ENCODE measurements around the gene CDC6. TPM values are rescaled to one million over a fixed set of nuclear protein-coding genes. Genes with fewer than 3 reads are reported as not detected.
A peak's percentile ranks its signal among the peaks of the same experiment; 100 is the strongest.
"Not testable (repeated sequence)": the region's sequence is repeated elsewhere in the genome, so short reads cannot be mapped to it uniquely, and the experiment has no call there.

CDC6 gene
- total RNA-seq, 2 donors from 2014 or later: 0.71 to 6.8 TPM

DNA sequence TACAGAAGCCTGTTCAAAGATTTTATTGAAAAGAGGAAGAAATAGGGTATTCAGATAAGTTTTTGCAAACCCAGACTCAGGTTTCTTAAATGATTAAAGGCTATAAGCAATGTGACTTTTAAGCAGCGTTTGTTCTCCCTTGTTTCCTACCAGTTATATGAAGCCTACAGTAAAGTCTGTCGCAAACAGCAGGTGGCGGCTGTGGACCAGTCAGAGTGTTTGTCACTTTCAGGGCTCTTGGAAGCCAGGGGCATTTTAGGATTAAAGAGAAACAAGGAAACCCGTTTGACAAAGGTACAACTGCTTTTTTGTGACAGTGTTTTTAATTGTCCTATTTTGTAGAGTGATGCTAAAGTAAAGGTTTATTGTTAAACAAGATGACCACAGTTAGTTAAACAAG is 13.6 kb downstream of the CDC6 start:
- H3K4me1 ChIP-seq (ENCODE audit: control insufficient read depth in 1 of 2, low read depth in 2 of 2): peaks cover 3 to 15% of the 10 kb centered on the region in 2 donors
- H3K27me3 ChIP-seq (replicated peaks; ENCODE audit: insufficient read depth): no peaks in the 10 kb centered on the region
- no peak for ATAC-seq (ENCODE audit: insufficient number of reproducible peaks, low FRiP score, low read depth)
- no peaks in the 10 kb centered on the region for H3K36me3 ChIP-seq
- no peak for DNase-seq (ENCODE audit: low spot score)
- TF ChIP-seq, protein P1, sequence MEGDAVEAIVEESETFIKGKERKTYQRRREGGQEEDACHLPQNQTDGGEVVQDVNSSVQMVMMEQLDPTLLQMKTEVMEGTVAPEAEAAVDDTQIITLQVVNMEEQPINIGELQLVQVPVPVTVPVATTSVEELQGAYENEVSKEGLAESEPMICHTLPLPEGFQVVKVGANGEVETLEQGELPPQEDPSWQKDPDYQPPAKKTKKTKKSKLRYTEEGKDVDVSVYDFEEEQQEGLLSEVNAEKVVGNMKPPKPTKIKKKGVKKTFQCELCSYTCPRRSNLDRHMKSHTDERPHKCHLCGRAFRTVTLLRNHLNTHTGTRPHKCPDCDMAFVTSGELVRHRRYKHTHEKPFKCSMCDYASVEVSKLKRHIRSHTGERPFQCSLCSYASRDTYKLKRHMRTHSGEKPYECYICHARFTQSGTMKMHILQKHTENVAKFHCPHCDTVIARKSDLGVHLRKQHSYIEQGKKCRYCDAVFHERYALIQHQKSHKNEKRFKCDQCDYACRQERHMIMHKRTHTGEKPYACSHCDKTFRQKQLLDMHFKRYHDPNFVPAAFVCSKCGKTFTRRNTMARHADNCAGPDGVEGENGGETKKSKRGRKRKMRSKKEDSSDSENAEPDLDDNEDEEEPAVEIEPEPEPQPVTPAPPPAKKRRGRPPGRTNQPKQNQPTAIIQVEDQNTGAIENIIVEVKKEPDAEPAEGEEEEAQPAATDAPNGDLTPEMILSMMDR (IDR thresholded peaks at IDR 0.05): no peak
- no peaks in the 10 kb centered on the region for H3K9me3 ChIP-seq
- H3K27ac ChIP-seq: no peak overlapping the region
- no peak overlapping the region for H3K4me3 ChIP-seq

DNA sequence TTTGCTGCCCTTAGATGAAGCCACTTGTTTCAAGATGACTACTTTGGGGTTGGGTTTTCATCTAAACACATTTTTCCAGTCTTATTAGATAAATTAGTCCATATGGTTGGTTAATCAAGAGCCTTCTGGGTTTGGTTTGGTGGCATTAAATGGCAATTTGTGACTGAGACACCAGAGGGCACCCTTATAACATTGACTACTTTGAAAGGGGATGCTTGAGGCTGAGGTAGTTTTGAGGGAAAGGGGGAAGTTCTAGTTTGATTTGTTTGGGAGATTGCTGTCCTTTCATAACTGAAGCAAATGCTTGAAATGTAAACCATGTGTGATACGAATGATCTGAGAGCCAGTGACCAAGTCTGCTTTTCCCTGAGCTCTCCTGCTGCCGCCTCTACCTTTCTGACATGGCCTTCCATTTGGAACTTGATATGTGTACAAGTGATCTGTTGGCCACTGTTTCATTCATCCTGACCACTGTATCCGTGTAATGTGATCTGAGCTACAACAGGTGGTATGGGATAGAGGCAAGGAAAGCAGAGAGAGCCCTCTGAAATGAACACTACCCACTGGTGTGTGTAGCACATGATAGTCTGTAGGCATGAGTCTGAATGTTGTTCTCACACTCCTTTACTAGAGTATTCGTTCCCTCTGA is 15.5 kb downstream of the CDC6 start:
- Histone ChIP-seq H3K4me1 (ENCODE audit: control insufficient read depth in 1 of 2, low read depth in 2 of 2) (peaks cover 3 to 23% of the 10 kb centered on the region in 2 donors), H3K36me3 (no peaks in the 10 kb centered on the region), H3K4me3 (no peak overlapping the region), H3K27me3 (replicated peaks; ENCODE audit: insufficient read depth) (no peaks in the 10 kb centered on the region), H3K27ac (no peak overlapping the region), H3K9me3 (no peaks in the 10 kb centered on the region)
- DNase-seq (ENCODE audit: low spot score): no peak
- TF ChIP-seq, protein P1 (IDR thresholded peaks at IDR 0.05): peak; percentile 72
- ATAC-seq (ENCODE audit: insufficient number of reproducible peaks, low FRiP score, low read depth): peak; percentile 43

DNA sequence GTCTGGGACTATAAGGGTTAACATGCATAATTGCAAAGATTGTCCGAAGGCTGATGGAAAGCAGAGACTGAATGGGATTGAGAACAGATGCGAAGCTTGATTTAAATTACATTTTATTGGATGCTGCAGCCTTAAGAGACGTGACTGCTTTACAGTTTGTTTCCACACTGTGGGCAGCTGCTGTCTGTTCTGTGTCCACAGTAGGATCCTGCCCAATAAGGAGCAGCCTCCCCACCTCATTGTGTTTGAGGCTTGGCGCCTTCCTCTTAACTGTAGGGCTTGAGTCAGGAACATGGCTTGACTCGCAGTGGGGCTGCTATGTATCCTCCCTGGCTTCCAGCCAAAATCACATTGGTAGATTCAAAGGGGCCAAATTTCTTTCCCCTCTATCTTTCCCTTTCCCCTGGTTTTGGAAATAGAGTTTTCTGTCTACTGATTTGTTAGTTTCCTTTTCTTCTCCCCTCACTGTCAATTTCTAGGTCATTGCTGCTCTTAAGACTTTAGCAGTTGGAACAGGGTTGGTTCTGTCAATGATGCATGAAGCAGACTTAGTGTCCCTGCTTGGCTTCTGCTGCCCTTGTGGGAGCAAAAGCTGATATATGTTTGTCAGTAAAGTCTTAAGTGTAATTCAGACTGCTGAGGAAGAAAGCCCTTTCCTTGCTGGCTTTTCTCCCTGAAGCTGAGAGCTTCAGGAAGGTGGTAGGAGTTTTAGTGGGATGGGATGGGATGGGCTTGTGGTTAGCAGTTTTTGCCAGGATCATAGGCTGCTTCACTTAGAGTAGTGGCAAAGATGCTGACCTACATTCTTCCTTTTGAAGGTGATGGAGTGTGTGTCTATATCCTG is 16.3 kb downstream of the CDC6 start:
- H3K4me1 ChIP-seq (ENCODE audit: control insufficient read depth in 1 of 2, low read depth in 2 of 2): peaks cover 9 to 31% of the 10 kb centered on the region in 2 donors
- H3K4me3 ChIP-seq: no peak overlapping the region
- ATAC-seq (ENCODE audit: insufficient number of reproducible peaks, low FRiP score, low read depth) (no peak), DNase-seq (ENCODE audit: low spot score) (no peak)
- H3K27me3 ChIP-seq (replicated peaks; ENCODE audit: insufficient read depth): no peaks in the 10 kb centered on the region
- TF ChIP-seq, protein P1 (IDR thresholded peaks at IDR 0.05): no peak
- no peaks in the 10 kb centered on the region for H3K9me3 ChIP-seq
- peak overlapping the region in 1 of 2 donors; percentile 14 for H3K27ac ChIP-seq
- no peaks in the 10 kb centered on the region for H3K36me3 ChIP-seq

DNA sequence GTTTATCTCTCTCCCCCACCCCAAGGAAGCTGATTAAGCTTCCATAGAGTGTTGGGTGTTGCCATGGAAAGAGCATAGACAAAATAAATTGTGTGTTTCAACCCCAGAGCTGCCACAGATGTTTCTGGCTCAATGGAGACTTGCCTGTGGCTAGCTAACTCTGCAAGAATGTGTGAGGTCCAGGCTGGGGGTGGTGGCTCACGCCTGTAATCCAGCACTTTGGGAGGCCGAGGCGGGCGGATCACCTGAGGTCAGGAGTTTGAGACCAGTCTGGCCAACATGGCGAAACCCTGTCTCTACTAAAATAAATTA is 16.8 kb downstream of the CDC6 start:
- ATAC-seq (ENCODE audit: insufficient number of reproducible peaks, low FRiP score, low read depth); H3K4me3 ChIP-seq; DNase-seq (ENCODE audit: low spot score); H3K27me3 ChIP-seq (replicated peaks; ENCODE audit: insufficient read depth); H3K9me3 ChIP-seq; H3K27ac ChIP-seq; H3K36me3 ChIP-seq: not testable (repeated sequence)
- peaks cover 10 to 36% of the 10 kb centered on the region in 2 donors for H3K4me1 ChIP-seq (ENCODE audit: control insufficient read depth in 1 of 2, low read depth in 2 of 2)

DNA sequence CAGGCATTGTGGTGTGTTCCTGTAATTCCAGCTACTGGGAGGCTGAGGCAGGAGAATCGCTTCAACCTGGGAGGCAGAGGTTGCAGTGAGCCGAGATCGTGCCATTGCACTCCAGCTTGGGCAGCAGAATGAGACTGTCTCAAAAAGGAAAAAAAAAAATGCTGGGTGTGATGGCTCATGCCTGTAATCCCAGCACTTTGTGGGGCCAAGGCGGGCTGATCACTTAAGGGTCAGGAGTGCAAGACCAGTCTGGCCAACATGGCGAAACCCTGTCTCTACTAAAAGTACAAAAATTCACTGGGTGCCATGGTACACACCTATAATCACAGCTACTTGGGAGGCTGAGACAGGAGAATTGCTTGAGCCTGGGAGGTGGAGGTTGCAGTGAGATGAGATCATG is 17.2 kb downstream of the CDC6 start:
- ATAC-seq (ENCODE audit: insufficient number of reproducible peaks, low FRiP score, low read depth); H3K9me3 ChIP-seq; H3K36me3 ChIP-seq; H3K27me3 ChIP-seq (replicated peaks; ENCODE audit: insufficient read depth); H3K4me3 ChIP-seq; DNase-seq (ENCODE audit: low spot score); H3K27ac ChIP-seq: not testable (repeated sequence)
- H3K4me1 ChIP-seq (ENCODE audit: control insufficient read depth in 1 of 2, low read depth in 2 of 2): peaks cover 14 to 40% of the 10 kb centered on the region in 2 donors

DNA sequence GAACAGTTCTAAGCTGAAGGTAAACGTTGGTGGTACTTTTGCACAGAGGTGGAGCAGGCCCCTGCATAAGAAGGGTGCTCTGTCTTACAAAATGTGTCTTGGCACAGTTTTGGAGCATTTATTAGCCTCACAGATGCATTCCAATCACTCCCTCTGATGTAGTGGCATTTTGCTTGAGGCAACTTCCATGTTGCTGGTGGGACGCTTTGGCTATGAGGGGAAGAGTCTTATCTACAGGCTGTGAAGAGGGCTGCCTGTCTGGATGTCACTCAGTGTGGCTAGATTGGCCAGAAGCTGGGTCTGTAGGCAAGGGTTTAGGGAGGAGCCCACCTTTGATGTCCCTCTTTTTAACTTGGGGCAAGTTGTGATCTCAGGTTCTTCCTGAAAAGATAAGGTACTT is 18.7 kb downstream of the CDC6 start:
- peaks cover 28 to 55% of the 10 kb centered on the region in 2 donors for H3K4me1 ChIP-seq (ENCODE audit: control insufficient read depth in 1 of 2, low read depth in 2 of 2)

More for the DNA sequence above, 18.7 kb downstream of the CDC6 start:
- no peak for DNase-seq (ENCODE audit: low spot score)
- no peaks in the 10 kb centered on the region for H3K36me3 ChIP-seq
- H3K27ac ChIP-seq: no peak overlapping the region
- no peaks in the 10 kb centered on the region for H3K9me3 ChIP-seq
- TF ChIP-seq, protein P1 (IDR thresholded peaks at IDR 0.05): no peak
- H3K27me3 ChIP-seq (replicated peaks; ENCODE audit: insufficient read depth): no peaks in the 10 kb centered on the region
- no peak for ATAC-seq (ENCODE audit: insufficient number of reproducible peaks, low FRiP score, low read depth)
- H3K4me3 ChIP-seq: no peak overlapping the region

Data from thoracic aorta (tissue), 2 donors.